ENCODE results near the gene TMEM201.

Gene TMEM201

GRCh38 chr1:9657521-9658032 is 68.9 kb downstream of the TMEM201 start:
- ATAC-seq (peak; percentile 52), DNase-seq (peak; percentile 57)
- Mint-ChIP-seq H3K4me1 (peaks cover 87% of the 10 kb centered on the region), H3K27ac (peak overlapping the region; percentile 99), H3K36me3 (ENCODE audit: low read depth) (peaks cover 35% of the 10 kb centered on the region), H3K9me3 (no peaks in the 10 kb centered on the region), H3K27me3 (no peaks in the 10 kb centered on the region), H3K4me3 (peak overlapping the region; percentile 48)

- peak overlapping the region; percentile 48 for H3K4me3 Mint-ChIP-seq
- ATAC-seq (peak; percentile 9), DNase-seq (peak; percentile 46)
- peaks cover 39% of the 10 kb centered on the region for H3K36me3 Mint-ChIP-seq (ENCODE audit: low read depth)
- H3K27ac Mint-ChIP-seq, result peak overlapping the region; percentile 99
- no peaks in the 10 kb centered on the region for H3K27me3 Mint-ChIP-seq
- H3K4me1 Mint-ChIP-seq, result peaks cover 91% of the 10 kb centered on the region
- H3K9me3 Mint-ChIP-seq, result no peaks in the 10 kb centered on the region
These were observed 69.5 kb downstream of the TMEM201 start for GRCh38 chr1:9658199-9658598.

GRCh38 chr1:9659328-9659727 is 70.6 kb downstream of the TMEM201 start:
- peak overlapping the region; percentile 53 for H3K4me3 Mint-ChIP-seq
- H3K27me3 Mint-ChIP-seq, result no peaks in the 10 kb centered on the region
- H3K27ac Mint-ChIP-seq, result peak overlapping the region; percentile 89
- no peak for ATAC-seq
- no peaks in the 10 kb centered on the region for H3K9me3 Mint-ChIP-seq
- DNase-seq, result no peak
- H3K4me1 Mint-ChIP-seq, result peaks cover 83% of the 10 kb centered on the region
- peaks cover 33% of the 10 kb centered on the region for H3K36me3 Mint-ChIP-seq (ENCODE audit: low read depth)

GRCh38 chr1:9663257-9663656 is 74.5 kb downstream of the TMEM201 start:
- H3K36me3 Mint-ChIP-seq (ENCODE audit: low read depth), result peaks cover 48% of the 10 kb centered on the region
- ATAC-seq, result no peak

More at GRCh38 chr1:9663257-9663656, 74.5 kb downstream of the TMEM201 start:
- peak overlapping the region; percentile 84 for H3K27ac Mint-ChIP-seq
- peaks cover 78% of the 10 kb centered on the region for H3K4me1 Mint-ChIP-seq
- no peak for DNase-seq
- H3K9me3 Mint-ChIP-seq, result no peaks in the 10 kb centered on the region
- no peaks in the 10 kb centered on the region for H3K27me3 Mint-ChIP-seq
- H3K4me3 Mint-ChIP-seq, result no peak overlapping the region

Data from activated naive CD8-positive, alpha-beta T cell treated with anti-CD3 and anti-CD28 coated beads, Interleukin-2, amount 50 U/mL, for 24 hours (primary cell).